ENCODE results near the gene ZC3H18. TPM values are rescaled to one million over a fixed set of nuclear protein-coding genes. Genes with fewer than 3 reads are reported as not detected.

Gene ZC3H18
- total RNA-seq, 1 experiment from 2014 or later, result 61.8 TPM

- Mint-ChIP-seq H3K36me3 (no peaks in the 10 kb centered on the region), H3K4me1 (peaks cover 3% of the 10 kb centered on the region; the same call in 1 of the 2 replicates), H3K9me3 (no peaks in the 10 kb centered on the region), H3K4me3 (no peak overlapping the region), H3K27me3 (ENCODE audit: low read depth) (peaks cover 57% of the 10 kb centered on the region), H3K27ac (no peak overlapping the region)
- CTCF ChIA-PET, result interaction anchor here (1.3 to 1.4 kb wide), 2 partner anchors 12 to 111 kb away, joined by 4 read pairs; no protein-coding TSS in a partner anchor
- POLR2A ChIA-PET, result no interaction called here
- no peak for DNase-seq (ENCODE audit: low spot score)
- no peak for TF ChIP-seq STAT6 (CRISPR knock-in tag; conservative IDR thresholded peaks at IDR 0.05; ENCODE audit: low read depth)
- TF ChIP-seq ZNF317 (CRISPR knock-in tag; IDR thresholded peaks at IDR 0.05; ENCODE audit: borderline replicate concordance, low read depth), result no peak
- ATAC-seq, result no peak
Observed at GRCh38 chr16:88548985-88549384, 21.2 kb upstream of the ZC3H18 start.

GRCh38 chr16:88549671-88550245 is 20.4 kb upstream of the ZC3H18 start:
- no peak for ATAC-seq
- Mint-ChIP-seq H3K27ac (no peak overlapping the region), H3K36me3 (no peaks in the 10 kb centered on the region), H3K27me3 (ENCODE audit: low read depth) (peaks cover 50% of the 10 kb centered on the region), H3K9me3 (no peaks in the 10 kb centered on the region), H3K4me3 (no peak overlapping the region), H3K4me1 (peaks cover 3% of the 10 kb centered on the region; the same call in 1 of the 2 replicates)
- POLR2A ChIA-PET, result no interaction called here
- DNase-seq (ENCODE audit: low spot score), result no peak
- no peak for TF ChIP-seq ARID4B (CRISPR knock-in tag; IDR thresholded peaks at IDR 0.05; ENCODE audit: borderline replicate concordance)
- no peak for TF ChIP-seq NFYB (CRISPR knock-in tag; conservative IDR thresholded peaks at IDR 0.05; ENCODE audit: low read depth)
- no peak for TF ChIP-seq CBFB (CRISPR knock-in tag; IDR thresholded peaks at IDR 0.05; ENCODE audit: low read depth)
- no peak for TF ChIP-seq E2F1 (CRISPR knock-in tag; IDR thresholded peaks at IDR 0.05)
- no peak for TF ChIP-seq ATF2 (CRISPR knock-in tag; IDR thresholded peaks at IDR 0.05; ENCODE audit: borderline replicate concordance, low read depth)
- no peak for TF ChIP-seq PRRX2 (CRISPR knock-in tag; IDR thresholded peaks at IDR 0.05)
- TF ChIP-seq NFATC4 (CRISPR knock-in tag; IDR thresholded peaks at IDR 0.05), result no peak
- no peak for TF ChIP-seq CREM (CRISPR knock-in tag; IDR thresholded peaks at IDR 0.05)
- no peak for TF ChIP-seq SOX15 (CRISPR knock-in tag; IDR thresholded peaks at IDR 0.05)
- TF ChIP-seq RORB (CRISPR knock-in tag; IDR thresholded peaks at IDR 0.05), result no peak
- TF ChIP-seq TP53 (CRISPR knock-in tag; IDR thresholded peaks at IDR 0.05), result no peak
- TF ChIP-seq TEAD4 (CRISPR knock-in tag; IDR thresholded peaks at IDR 0.05), result no peak
- no peak for TF ChIP-seq ZNF425 (CRISPR knock-in tag; conservative IDR thresholded peaks at IDR 0.05)
- TF ChIP-seq CDX4 (CRISPR knock-in tag; IDR thresholded peaks at IDR 0.05; ENCODE audit: borderline replicate concordance), result no peak
- TF ChIP-seq ZNF232 (CRISPR knock-in tag; IDR thresholded peaks at IDR 0.05), result no peak
- no peak for TF ChIP-seq SMAD3 (CRISPR knock-in tag; IDR thresholded peaks at IDR 0.05; ENCODE audit: borderline replicate concordance)
- TF ChIP-seq ZNF317 (CRISPR knock-in tag; IDR thresholded peaks at IDR 0.05; ENCODE audit: borderline replicate concordance, low read depth), result no peak
- TF ChIP-seq ZNF121 (CRISPR knock-in tag; IDR thresholded peaks at IDR 0.05), result no peak
- no peak for TF ChIP-seq ZBTB43 (CRISPR knock-in tag; IDR thresholded peaks at IDR 0.05)
- TF ChIP-seq NFE2L1 (CRISPR knock-in tag; IDR thresholded peaks at IDR 0.05), result no peak
- CTCF ChIA-PET, result interaction anchor here (0.6 to 1.3 kb wide), 2 partner anchors 10 to 112 kb away, joined by 4 to 6 read pairs; no protein-coding TSS in a partner anchor

Measured in WTC11 (cell line).